ENCODE data around the gene LGALS7. TPM values are rescaled to one million over a fixed set of nuclear protein-coding genes. Genes with fewer than 3 reads are reported as not detected.

Gene LGALS7
- total RNA-seq, 6 experiments from 2014 or later, result not detected

GRCh38 chr19:38730731-38731589 lies 42.4 kb downstream of the LGALS7 start:
- DNase-seq, result no peak
- no peak for TF ChIP-seq CTCF (IDR thresholded peaks at IDR 0.05)
- H3K4me1 Mint-ChIP-seq (ENCODE audit: low read depth), result peaks cover 35% of the 10 kb centered on the region
- peaks cover 42% of the 10 kb centered on the region for H3K27me3 Mint-ChIP-seq (ENCODE audit: insufficient read depth)
- 0 out of 2 replicates have a peak overlapping the region, but pooled peaks have one; percentile 18 for H3K27ac Mint-ChIP-seq
- H3K36me3 Mint-ChIP-seq (ENCODE audit: low read depth), result peaks cover 34% of the 10 kb centered on the region
- H3K4me3 Mint-ChIP-seq, result no peak overlapping the region
- no peaks in the 10 kb centered on the region for H3K9me3 Mint-ChIP-seq

GRCh38 chr19:38730470-38730730 lies 42.9 kb downstream of the LGALS7 start:
- no peak for DNase-seq
- no peak for TF ChIP-seq CTCF (IDR thresholded peaks at IDR 0.05)
- peak overlapping the region; percentile 18; the same call in 1 of the 2 replicates for H3K27ac Mint-ChIP-seq

DNA sequence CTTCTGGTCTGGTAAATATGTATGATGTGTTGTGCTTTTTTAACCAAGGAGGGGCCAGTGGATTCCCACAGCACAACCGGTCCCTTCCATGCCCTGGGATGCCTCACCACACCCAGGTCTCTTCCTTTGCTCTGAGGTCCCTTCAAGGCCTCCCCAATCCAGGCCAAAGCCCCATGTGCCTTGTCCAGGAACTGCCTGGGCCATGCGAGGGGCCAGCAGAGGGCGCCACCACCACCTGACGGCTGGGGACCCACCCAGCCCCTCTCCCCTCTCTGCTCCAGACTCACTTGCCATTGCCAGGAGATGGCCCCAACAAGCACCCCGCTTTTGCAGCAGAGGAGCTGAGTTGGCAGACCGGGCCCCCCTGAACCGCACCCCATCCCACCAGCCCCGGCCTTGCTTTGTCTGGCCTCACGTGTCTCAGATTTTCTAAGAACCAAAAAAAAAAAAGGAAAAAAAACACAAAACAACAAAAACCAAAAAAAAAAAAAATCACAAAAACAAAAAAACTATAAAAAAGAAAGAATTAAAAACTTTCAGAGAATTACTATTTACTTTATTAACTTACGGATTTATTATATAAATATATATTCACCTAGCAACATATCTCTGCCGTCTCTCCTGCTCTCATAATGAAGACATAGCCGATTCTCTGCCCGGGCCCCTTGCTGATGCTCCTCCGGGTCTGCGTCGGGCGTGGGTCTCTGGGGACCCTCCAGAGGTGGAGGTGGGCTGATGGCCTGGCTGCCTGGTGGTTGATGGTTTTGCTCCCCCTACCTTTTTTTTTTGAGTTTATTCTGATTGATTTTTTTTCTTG lies 43.5 kb downstream of the LGALS7 start:
- peaks cover 36% of the 10 kb centered on the region for H3K36me3 Mint-ChIP-seq (ENCODE audit: low read depth)
- peak overlapping the region; percentile 62; the same call in 1 of the 2 replicates for H3K4me3 Mint-ChIP-seq
- peak; percentile 46 for DNase-seq
- no peaks in the 10 kb centered on the region for H3K9me3 Mint-ChIP-seq
- TF ChIP-seq CTCF (IDR thresholded peaks at IDR 0.05), result peak; percentile 90
- H3K27me3 Mint-ChIP-seq (ENCODE audit: insufficient read depth), result peaks cover 41% of the 10 kb centered on the region
- H3K27ac Mint-ChIP-seq, result peak overlapping the region; percentile 79
- H3K4me1 Mint-ChIP-seq (ENCODE audit: low read depth), result peaks cover 31% of the 10 kb centered on the region

More at GRCh38 chr19:38730470-38730730, 42.9 kb downstream of the LGALS7 start:
- Mint-ChIP-seq H3K9me3 (no peaks in the 10 kb centered on the region), H3K27me3 (ENCODE audit: insufficient read depth) (peaks cover 44% of the 10 kb centered on the region), H3K36me3 (ENCODE audit: low read depth) (peaks cover 36% of the 10 kb centered on the region), H3K4me1 (ENCODE audit: low read depth) (peaks cover 35% of the 10 kb centered on the region), H3K4me3 (no peak overlapping the region; the same call in 1 of the 2 replicates)

GRCh38 chr19:38728752-38729541 lies 44.4 kb downstream of the LGALS7 start:
- Mint-ChIP-seq H3K4me3 (no peak overlapping the region), H3K4me1 (ENCODE audit: low read depth) (peaks cover 25% of the 10 kb centered on the region), H3K27me3 (ENCODE audit: insufficient read depth) (peaks cover 37% of the 10 kb centered on the region), H3K27ac (no peak overlapping the region), H3K36me3 (ENCODE audit: low read depth) (peaks cover 36% of the 10 kb centered on the region), H3K9me3 (no peaks in the 10 kb centered on the region)
- TF ChIP-seq CTCF (IDR thresholded peaks at IDR 0.05), result no peak
- no peak for DNase-seq

Measured in HFFc6 (cell line).